Measurements from ENCODE around the gene GBX2. TPM values are rescaled to one million over a fixed set of nuclear protein-coding genes. Genes with fewer than 3 reads are reported as not detected.

Gene GBX2
- polyA plus RNA-seq, 3 donors = 0.54 to 0.70 (median 0.64) TPM

DNA sequence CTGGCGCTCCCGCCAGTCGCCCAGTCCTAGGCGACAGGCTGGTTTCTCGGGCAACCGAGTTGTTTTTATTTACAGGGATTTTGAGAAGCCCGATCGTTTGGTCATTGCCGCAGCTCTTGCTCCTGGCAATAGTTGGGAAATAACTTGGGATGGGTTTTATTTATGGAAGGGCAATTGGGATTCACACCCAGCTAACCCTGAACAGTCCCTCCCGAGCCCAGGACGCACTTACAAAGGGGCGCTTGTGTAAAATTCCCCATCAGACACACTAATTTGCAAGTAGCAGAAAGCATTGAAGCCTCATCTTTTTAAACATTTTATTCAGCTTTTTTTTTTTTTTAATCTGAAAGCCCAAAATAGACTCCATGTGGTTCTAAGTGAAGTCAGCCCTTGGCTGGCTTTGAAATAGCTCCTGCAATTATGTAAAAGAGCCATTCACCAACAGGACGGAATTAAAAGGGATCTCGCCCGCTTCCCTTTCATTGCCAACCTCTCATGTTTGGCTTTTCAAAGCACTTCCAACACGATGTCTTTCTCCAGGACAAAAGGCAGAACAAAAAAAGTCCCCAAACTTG, 3.6 kb upstream of the GBX2 start:
- DNase-seq (ENCODE audit: extremely low read depth in 1 of 11, low read depth in 9 of 11, low spot score in 4 of 11) = no peak

- no peak for DNase-seq (ENCODE audit: extremely low read depth in 1 of 11, low read depth in 9 of 11, low spot score in 4 of 11)
Measured at GRCh38 chr2:236171181-236171679, 3.0 kb upstream of the GBX2 start.

GRCh38 chr2:236170590-236171165, 2.5 kb upstream of the GBX2 start:
- DNase-seq (ENCODE audit: extremely low read depth in 1 of 11, low read depth in 9 of 11, low spot score in 4 of 11) = no peak

- DNase-seq (ENCODE audit: extremely low read depth in 1 of 11, low read depth in 9 of 11, low spot score in 4 of 11) = no peak
Measured at GRCh38 chr2:236169741-236170589, 1.8 kb upstream of the GBX2 start.

GRCh38 chr2:236169151-236169721, 1.1 kb upstream of the GBX2 start:
- no peak for DNase-seq (ENCODE audit: extremely low read depth in 1 of 11, low read depth in 9 of 11, low spot score in 4 of 11)

DNA sequence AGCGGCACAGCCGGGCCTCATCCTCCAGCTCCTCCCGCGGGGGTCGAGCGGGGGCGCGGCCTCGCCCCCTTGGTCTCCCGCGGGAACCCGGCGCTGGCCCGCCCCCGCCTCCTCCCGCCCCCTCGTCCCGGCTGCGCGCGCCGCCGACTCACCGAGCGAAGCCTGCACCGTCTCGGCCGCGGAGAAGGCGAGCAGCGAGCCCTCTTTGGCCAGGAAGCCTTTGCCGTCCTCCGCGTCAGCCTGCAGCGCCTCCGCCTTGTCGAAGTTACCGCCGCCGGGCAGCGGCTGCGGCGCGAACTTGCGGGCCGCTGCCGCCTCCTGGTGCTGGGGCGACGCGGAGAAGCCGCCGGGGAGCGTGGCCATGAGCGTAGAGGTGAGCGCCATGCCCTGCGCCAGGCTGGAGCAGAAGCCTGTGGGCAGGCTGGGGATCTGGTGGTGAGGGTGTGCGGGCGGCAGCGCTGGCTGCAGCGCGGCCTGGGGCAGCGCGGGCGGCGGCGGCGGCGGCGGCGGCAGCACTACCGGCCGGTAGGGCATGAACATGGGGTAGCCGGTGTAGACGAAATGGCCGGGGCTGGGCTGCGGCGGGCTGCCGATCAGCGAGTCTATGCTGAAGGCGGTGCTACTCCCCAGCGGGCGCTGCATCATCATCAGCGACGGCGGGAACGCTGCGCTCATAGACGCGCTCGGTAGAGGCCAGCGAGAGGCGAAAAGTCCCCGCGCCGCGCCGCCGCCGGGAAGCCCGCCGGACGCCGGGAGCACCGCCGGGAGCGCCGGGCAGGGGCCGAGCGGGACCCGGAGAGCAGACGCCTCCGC, 683 bp downstream of the GBX2 start:
- no peak for DNase-seq (ENCODE audit: extremely low read depth in 1 of 11, low read depth in 9 of 11, low spot score in 4 of 11)

- no peak for DNase-seq (ENCODE audit: extremely low read depth in 1 of 11, low read depth in 9 of 11, low spot score in 4 of 11)
Measured at GRCh38 chr2:236166796-236167296, 1.3 kb downstream of the GBX2 start.

DNA sequence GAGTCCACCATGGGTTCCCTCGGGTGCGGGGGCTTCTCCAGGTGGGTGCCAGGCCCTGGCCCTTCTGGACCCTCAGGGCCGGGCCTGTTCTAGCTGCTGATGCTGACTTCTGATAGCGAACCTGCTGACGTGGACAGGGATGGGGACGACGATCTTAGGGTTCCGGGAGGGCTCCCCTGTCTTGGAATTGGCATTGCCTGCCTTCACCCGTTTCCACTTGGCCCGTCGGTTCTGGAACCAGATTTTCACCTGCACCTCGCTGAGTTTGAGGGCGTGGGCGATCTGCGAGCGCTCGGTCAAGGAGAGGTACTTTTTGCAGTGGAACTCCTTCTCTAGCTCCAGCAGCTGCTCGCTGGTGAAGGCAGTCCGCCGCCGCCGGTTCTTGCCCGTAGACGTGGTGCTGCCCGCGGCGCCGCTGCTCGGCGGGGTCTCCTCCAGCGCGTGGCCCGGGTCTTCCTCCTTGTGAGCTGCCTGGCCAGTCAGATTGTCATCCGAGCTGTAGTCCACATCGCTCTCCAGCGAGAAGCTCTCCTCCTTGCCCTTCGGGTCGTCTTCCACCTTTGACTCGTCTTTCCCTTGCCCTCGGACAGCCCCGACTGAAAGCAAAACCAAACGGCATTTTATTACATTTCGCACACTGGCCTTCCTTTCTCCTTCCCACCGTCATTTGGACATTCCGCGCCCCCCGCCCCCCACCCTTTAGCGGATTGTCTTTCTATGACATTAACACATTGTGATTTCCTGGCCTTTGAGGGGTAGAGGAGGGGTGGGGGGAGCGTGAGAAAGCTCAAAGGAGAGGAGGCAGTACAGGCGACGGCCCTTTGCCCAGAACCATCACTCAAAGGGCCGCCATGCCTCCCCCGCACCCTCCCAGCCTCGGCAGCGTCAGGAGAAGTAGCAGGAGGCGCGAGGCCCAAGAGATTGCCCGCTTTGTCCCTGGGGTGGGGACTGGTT, 2.1 kb downstream of the GBX2 start:
- DNase-seq (ENCODE audit: extremely low read depth in 1 of 11, low read depth in 9 of 11, low spot score in 4 of 11) = no peak

GRCh38 chr2:236164925-236165841, 3.0 kb downstream of the GBX2 start:
- no peak for DNase-seq (ENCODE audit: extremely low read depth in 1 of 11, low read depth in 9 of 11, low spot score in 4 of 11)

DNA sequence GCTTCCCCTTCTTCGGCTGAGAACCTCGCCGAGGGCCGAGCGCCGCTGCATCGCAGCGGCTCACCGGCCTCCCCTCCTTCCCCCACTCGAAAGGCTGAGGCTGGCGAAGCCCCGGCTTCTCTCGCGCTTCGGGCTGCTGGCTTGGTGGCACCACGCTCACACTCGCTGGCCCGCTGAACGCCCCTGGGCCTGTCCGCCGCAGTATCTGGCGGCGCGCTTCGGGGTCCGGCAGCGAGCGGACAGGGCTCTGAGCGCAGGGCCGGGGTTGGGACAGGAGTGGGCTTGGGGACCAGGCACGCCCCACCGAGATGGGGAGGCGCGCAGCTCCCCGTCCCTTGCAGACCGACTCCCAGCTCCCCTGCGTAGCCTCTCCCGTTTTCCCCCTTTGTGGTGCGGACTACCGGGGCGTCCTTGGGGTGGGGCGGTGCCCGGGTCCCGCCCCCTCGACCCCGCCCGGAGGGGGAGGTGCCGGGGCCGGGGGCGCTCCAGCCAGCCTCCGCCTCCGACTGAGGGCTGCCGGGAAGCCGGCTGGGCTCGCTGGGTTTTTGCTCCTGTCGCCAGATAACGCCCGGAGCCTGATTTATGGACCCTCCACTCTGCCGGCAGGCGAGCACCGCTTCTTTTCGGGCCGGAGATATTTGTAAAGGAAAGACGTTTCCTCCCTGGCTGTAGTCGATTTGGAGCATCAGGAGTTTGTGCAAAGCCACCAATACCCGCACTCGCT, 3.8 kb downstream of the GBX2 start:
- no peak for DNase-seq (ENCODE audit: extremely low read depth in 1 of 11, low read depth in 9 of 11, low spot score in 4 of 11)

GRCh38 chr2:236163471-236164200, 4.5 kb downstream of the GBX2 start:
- no peak for DNase-seq (ENCODE audit: extremely low read depth in 1 of 11, low read depth in 9 of 11, low spot score in 4 of 11)

DNA sequence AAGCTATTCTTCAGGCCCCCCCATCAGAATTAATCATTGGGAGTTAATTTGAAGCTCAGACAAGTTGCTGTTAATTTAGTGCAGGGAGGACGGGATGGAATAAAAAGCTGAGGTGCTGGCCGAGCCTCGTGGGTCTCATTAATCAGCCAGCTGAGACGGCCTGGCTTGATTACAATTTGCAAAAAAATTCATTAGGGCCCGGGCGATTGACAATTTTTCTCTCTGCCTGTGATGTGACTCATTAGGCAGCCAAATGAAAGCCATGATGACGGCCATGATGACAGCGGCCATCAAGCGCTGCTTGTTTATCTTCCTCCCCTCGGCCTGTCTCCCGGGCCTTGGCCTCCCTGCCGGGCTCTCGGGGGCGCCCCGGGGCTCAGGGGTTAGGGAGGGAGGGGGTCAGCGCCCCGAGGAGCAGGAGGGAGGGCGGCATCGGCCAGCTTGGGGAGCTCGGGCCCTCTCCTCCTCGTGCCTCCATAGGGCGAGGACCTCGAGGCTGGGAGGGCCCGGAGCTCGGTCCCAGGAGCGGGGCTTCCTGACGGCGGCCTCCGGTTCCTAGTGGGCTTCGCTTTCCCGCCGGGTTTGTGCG, 5.2 kb downstream of the GBX2 start:
- no peak for DNase-seq (ENCODE audit: extremely low read depth in 1 of 11, low read depth in 9 of 11, low spot score in 4 of 11)

- DNase-seq (ENCODE audit: extremely low read depth in 1 of 11, low read depth in 9 of 11, low spot score in 4 of 11) = no peak
Measured at GRCh38 chr2:236162031-236162845, 5.9 kb downstream of the GBX2 start.

DNA sequence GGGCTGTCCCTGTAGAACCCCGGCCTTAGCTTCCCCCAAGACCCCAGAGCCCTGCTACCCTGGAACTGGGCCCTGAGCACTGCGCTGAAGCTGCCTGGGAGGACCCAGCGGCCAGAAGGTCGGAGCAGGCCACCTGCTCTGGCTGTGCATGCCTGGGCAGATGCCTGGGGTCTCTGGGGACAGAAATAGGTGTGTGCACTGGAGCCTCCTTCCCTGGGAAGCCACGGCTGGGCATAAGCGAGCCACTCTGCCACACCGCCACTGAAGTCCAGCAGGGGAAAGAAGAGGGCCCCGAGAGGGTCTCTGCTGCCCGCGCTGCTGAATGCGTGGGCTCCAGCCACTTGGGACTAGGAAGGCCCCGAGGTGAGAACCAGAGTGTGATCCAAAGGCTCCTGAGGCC, 6.7 kb downstream of the GBX2 start:
- DNase-seq (ENCODE audit: extremely low read depth in 1 of 11, low read depth in 9 of 11, low spot score in 4 of 11) = no peak
